Neural progenitor cell (in vitro differentiated cells): ENCODE measurements around the gene DZIP1. TPM values are rescaled to one million over a fixed set of nuclear protein-coding genes. Genes with fewer than 3 reads are reported as not detected.

ENCODE experiments used
- DNase-seq: peaks from one replicate; pipeline ENCODE4 v3.0.0-alpha.2; 2016; ENCODE audit warnings: low spot score
- H2AFZ ChIP-seq: fragments of 200-600 bp; sonication (generic); replicated peaks from 2 replicates; pipeline ENCODE4 v1.6.1; 2016; ENCODE audit warnings: antibody characterized with exemption
- H3F3A ChIP-seq: fragments of 200-600 bp; sonication (generic); 2 replicates; pipeline ENCODE4 v1.6.1; 2016; ENCODE audit warnings: antibody characterized with exemption, low read depth
- H3K27ac ChIP-seq: fragments of 200-600 bp; sonication (generic); 2 replicates; pipeline ENCODE4 v1.5.1; 2016; ENCODE audit warnings: mild to moderate bottlenecking
- H3K27me3 ChIP-seq: fragments of 200-600 bp; sonication (generic); 2 replicates; pipeline ENCODE4 v1.6.1; 2016; ENCODE audit warnings: mild to moderate bottlenecking, moderate library complexity
- H3K36me3 ChIP-seq: fragments of 200-600 bp; sonication (generic); 2 replicates; pipeline ENCODE4 v1.5.1; 2016
- H3K4me1 ChIP-seq: fragments of 200-600 bp; sonication (generic); 2 replicates; pipeline ENCODE4 v1.6.1; 2016; ENCODE audit warnings: mixed run types
- H3K4me2 ChIP-seq: fragments of 200-600 bp; sonication (generic); 2 replicates; pipeline ENCODE4 v1.6.1; 2016
- H3K4me3 ChIP-seq: fragments of 200-600 bp; sonication (generic); 2 replicates; pipeline ENCODE4 v1.5.1; 2016
- H3K79me2 ChIP-seq: fragments of 200-600 bp; sonication (generic); 2 replicates; pipeline ENCODE4 v1.6.1; 2016; ENCODE audit warnings: low read depth
- H3K9ac ChIP-seq: fragments of 200-600 bp; sonication (generic); 2 replicates; pipeline ENCODE4 v1.6.1; 2016
- H3K9me3 ChIP-seq: fragments of 200-600 bp; sonication (generic); 2 replicates; pipeline ENCODE4 v1.5.1; 2016; ENCODE audit warnings: low read depth
- H4K20me1 ChIP-seq: fragments of 200-600 bp; sonication (generic); 2 replicates; pipeline ENCODE4 v1.6.1; 2016; ENCODE audit warnings: low read depth
- H3K27ac Mint-ChIP-seq: 3 replicates; pipeline ENCODE4 v1.8.0; 2021; ENCODE audit warnings: mixed read lengths
- H3K27me3 Mint-ChIP-seq: 2 replicates; pipeline ENCODE4 v1.8.0; 2022; ENCODE audit warnings: low read depth, mild to moderate bottlenecking, inconsistent platforms, moderate library complexity, mixed read lengths; ENCODE audit not compliant: insufficient read depth
- H3K36me3 Mint-ChIP-seq: 3 replicates; pipeline ENCODE4 v1.8.0; 2021; ENCODE audit warnings: mixed read lengths
- H3K4me1 Mint-ChIP-seq: 3 replicates; pipeline ENCODE4 v1.8.0; 2021; ENCODE audit warnings: mixed read lengths
- H3K4me3 Mint-ChIP-seq: 3 replicates; pipeline ENCODE4 v1.8.0; 2021; ENCODE audit warnings: mild to moderate bottlenecking, moderate library complexity, mixed read lengths
- H3K9me3 Mint-ChIP-seq: 3 replicates; pipeline ENCODE4 v1.8.0; 2020; ENCODE audit warnings: mixed read lengths
- CTCF ChIP-seq: fragments of 200-600 bp; sonication (generic); IDR thresholded peaks from 2 replicates; pipeline ENCODE4 v1.5.1; 2017; ENCODE audit warnings: antibody characterized with exemption, mild to moderate bottlenecking
- EZH2 ChIP-seq: fragments of 200-600 bp; sonication (generic); IDR thresholded peaks from 2 replicates; pipeline ENCODE4 v1.6.1; 2017; ENCODE audit warnings: antibody characterized with exemption, mild to moderate bottlenecking, moderate library complexity
- EZH2phosphoT487 ChIP-seq: fragments of 200-600 bp; sonication (generic); IDR thresholded peaks from 2 replicates; pipeline ENCODE4 v1.6.1; 2017; ENCODE audit warnings: antibody characterized with exemption
- total RNA-seq: library from RNA; depleted of rRNA; stranded (reverse); fragments of >200 nt; gene quantifications from 2 replicates; pipeline ENCODE4 v1.2.3, GENCODE V29; 2015; ENCODE audit warnings: low replicate concordance

DZIP1 gene
- total RNA-seq, 1 donor from 2014 or later, result 70.4 TPM

GRCh38 chr13:95596701-95597100, 47.8 kb downstream of the DZIP1 start:
- TF ChIP-seq CTCF (no peak), EZH2 (no peak), EZH2phosphoT487 (no peak)
- no peaks in the 10 kb centered on the region for H4K20me1 ChIP-seq
- no peak for DNase-seq
- H3K36me3 ChIP-seq, result peaks cover 9% of the 10 kb centered on the region
- no peaks in the 10 kb centered on the region for H3K79me2 ChIP-seq
- H3K4me1 ChIP-seq, result no peaks in the 10 kb centered on the region
- no peaks in the 10 kb centered on the region for H3K9me3 ChIP-seq
- H3K9ac ChIP-seq, result no peak overlapping the region
- Mint-ChIP-seq H3K27ac (no peak overlapping the region), H3K36me3 (peaks cover 21% of the 10 kb centered on the region), H3K9me3 (no peaks in the 10 kb centered on the region), H3K4me1 (no peaks in the 10 kb centered on the region), H3K27me3 (no peaks in the 10 kb centered on the region), H3K4me3 (no peak overlapping the region)
- no peak overlapping the region for H3K27ac ChIP-seq
- H3K4me2 ChIP-seq, result no peak overlapping the region
- no peaks in the 10 kb centered on the region for H3F3A ChIP-seq
- H3K4me3 ChIP-seq, result no peak overlapping the region
- H2AFZ ChIP-seq, result no peak overlapping the region
- H3K27me3 ChIP-seq, result no peaks in the 10 kb centered on the region

- TF ChIP-seq EZH2, result no peak
- TF ChIP-seq CTCF, result no peak
- TF ChIP-seq EZH2phosphoT487, result no peak
- H3K27ac Mint-ChIP-seq, result no peak overlapping the region
- Histone ChIP-seq H3K9me3 (no peaks in the 10 kb centered on the region), H3K4me2 (no peak overlapping the region), H3K4me1 (no peaks in the 10 kb centered on the region), H3K27ac (no peak overlapping the region), H3K36me3 (peaks cover 17% of the 10 kb centered on the region), H3K4me3 (no peak overlapping the region), H4K20me1 (no peaks in the 10 kb centered on the region), H3K79me2 (no peaks in the 10 kb centered on the region), H3F3A (no peaks in the 10 kb centered on the region), H2AFZ (no peak overlapping the region), H3K27me3 (no peaks in the 10 kb centered on the region), H3K9ac (no peak overlapping the region)
- no peak for DNase-seq
- H3K27me3 Mint-ChIP-seq, result no peaks in the 10 kb centered on the region
- H3K4me3 Mint-ChIP-seq, result no peak overlapping the region
- H3K4me1 Mint-ChIP-seq, result no peaks in the 10 kb centered on the region
- peaks cover 33% of the 10 kb centered on the region for H3K36me3 Mint-ChIP-seq
- H3K9me3 Mint-ChIP-seq, result no peaks in the 10 kb centered on the region
These were observed 51.0 kb downstream of the DZIP1 start for GRCh38 chr13:95593462-95593861.

GRCh38 chr13:95588721-95589120, 55.8 kb downstream of the DZIP1 start:
- Mint-ChIP-seq H3K27ac (no peak overlapping the region), H3K36me3 (peaks cover 42% of the 10 kb centered on the region), H3K4me1 (no peaks in the 10 kb centered on the region), H3K9me3 (no peaks in the 10 kb centered on the region), H3K27me3 (no peaks in the 10 kb centered on the region), H3K4me3 (no peak overlapping the region)
- Histone ChIP-seq H3K27me3 (no peaks in the 10 kb centered on the region), H3K9me3 (no peaks in the 10 kb centered on the region), H2AFZ (no peak overlapping the region), H3K9ac (no peak overlapping the region), H3K4me3 (no peak overlapping the region), H3F3A (no peaks in the 10 kb centered on the region), H4K20me1 (no peaks in the 10 kb centered on the region), H3K36me3 (peaks cover 27% of the 10 kb centered on the region), H3K27ac (no peak overlapping the region), H3K4me2 (no peak overlapping the region), H3K79me2 (no peaks in the 10 kb centered on the region), H3K4me1 (no peaks in the 10 kb centered on the region)
- no peak for DNase-seq
- TF ChIP-seq EZH2phosphoT487, result no peak
- TF ChIP-seq EZH2, result no peak
- no peak for TF ChIP-seq CTCF

GRCh38 chr13:95588134-95588533, 56.4 kb downstream of the DZIP1 start:
- H3K27ac Mint-ChIP-seq, result no peak overlapping the region
- Histone ChIP-seq H3K27me3 (no peaks in the 10 kb centered on the region), H3K9me3 (no peaks in the 10 kb centered on the region), H3K79me2 (no peaks in the 10 kb centered on the region), H3K4me3 (no peak overlapping the region), H3K27ac (no peak overlapping the region), H3K4me2 (no peak overlapping the region), H3F3A (no peaks in the 10 kb centered on the region), H3K36me3 (peaks cover 24% of the 10 kb centered on the region), H3K4me1 (no peaks in the 10 kb centered on the region), H2AFZ (no peak overlapping the region), H4K20me1 (no peaks in the 10 kb centered on the region), H3K9ac (no peak overlapping the region)
- H3K4me3 Mint-ChIP-seq, result no peak overlapping the region
- H3K27me3 Mint-ChIP-seq, result no peaks in the 10 kb centered on the region
- H3K9me3 Mint-ChIP-seq, result no peaks in the 10 kb centered on the region
- no peaks in the 10 kb centered on the region for H3K4me1 Mint-ChIP-seq
- TF ChIP-seq EZH2phosphoT487 (no peak), CTCF (no peak), EZH2 (no peak)
- DNase-seq, result no peak
- peaks cover 41% of the 10 kb centered on the region for H3K36me3 Mint-ChIP-seq
